GM12872 (cell line): ENCODE results near the gene CNOT2.

Experiments
- CTCF ChIP-seq: IDR thresholded peaks from 3 replicates; pipeline ENCODE4 v1.5.1; 2011; ENCODE audit warnings: low read depth, mild to moderate bottlenecking, low read length, moderate library complexity; ENCODE audit not compliant: insufficient read depth

Gene CNOT2

GRCh38 chr12:70217416-70217815 lies 25.8 kb upstream of the CNOT2 start:
- TF ChIP-seq CTCF: no peak

- TF ChIP-seq CTCF: no peak
Observed at GRCh38 chr12:70221626-70222025, 21.6 kb upstream of the CNOT2 start.

DNA sequence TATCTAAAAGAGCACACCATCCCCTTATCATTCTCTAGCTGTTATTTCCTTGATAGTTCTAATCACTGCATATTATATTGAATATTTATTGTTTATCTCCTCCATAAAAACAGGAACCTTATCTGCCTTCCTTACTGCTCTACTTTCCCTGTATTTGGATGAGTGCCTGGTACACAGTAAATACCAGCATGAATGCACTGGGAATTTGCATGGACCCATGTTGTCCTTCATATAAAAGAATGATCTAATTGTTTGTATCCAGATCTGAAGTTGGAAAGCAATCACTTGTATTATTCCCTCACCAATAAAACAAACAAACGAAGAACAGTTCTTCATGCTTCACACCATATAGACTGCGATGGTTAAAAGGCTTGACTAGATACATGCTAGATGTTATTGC lies 15.3 kb upstream of the CNOT2 start:
- no peak for TF ChIP-seq CTCF

DNA sequence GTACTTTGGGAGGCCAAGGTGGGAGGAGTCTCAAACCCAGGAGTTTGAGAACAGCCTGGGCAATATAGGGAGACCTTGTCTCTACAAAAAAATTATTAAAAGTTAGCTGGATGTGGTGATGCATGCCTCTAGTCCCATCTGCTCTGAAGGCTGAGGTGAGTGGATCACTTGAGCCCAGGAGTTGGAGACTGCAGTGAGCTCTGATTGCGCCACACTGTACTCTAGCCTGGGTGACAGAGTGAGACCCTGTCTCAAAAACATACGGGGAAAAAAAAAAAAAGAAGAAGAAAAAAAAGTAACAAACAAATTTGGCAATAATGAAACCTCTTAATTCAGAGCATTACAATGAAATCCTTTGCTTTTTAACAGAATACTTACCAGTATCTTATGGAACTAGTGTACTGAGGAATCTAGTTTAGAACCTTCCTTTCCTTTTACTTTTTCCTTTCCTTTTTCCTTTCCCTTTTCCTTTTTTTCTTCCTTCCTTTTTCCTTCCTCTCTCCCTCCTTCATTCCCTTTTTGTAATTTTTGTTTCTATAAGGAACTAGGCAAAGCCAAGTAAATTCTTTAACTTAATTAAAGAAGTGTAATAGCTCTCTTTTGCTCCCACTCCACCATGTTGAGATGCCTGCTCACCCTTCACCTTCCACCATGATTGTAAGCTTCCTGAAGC lies 12.2 kb upstream of the CNOT2 start:
- no peak for TF ChIP-seq CTCF

DNA sequence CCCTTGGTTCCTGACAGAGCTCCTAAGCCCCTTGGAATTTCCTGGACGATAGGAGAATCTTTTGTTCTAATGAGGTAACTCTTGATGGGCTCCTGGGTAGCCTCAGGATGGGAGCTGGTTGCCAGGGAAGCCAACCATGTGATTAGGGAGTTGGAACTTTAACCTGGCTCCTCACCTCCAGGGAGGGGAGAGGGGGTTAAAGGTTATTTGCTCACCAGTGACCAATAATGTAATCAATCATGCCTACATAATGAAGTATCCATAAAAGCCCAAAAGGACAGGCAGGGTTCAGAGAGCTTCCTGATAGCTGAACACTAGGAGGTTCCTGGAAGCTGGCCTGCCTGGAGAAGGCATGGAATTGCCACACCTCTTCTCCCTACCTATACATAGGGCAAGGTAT lies 6.2 kb upstream of the CNOT2 start:
- TF ChIP-seq CTCF: no peak

GRCh38 chr12:70240673-70241072 lies 2.6 kb upstream of the CNOT2 start:
- no peak for TF ChIP-seq CTCF

DNA sequence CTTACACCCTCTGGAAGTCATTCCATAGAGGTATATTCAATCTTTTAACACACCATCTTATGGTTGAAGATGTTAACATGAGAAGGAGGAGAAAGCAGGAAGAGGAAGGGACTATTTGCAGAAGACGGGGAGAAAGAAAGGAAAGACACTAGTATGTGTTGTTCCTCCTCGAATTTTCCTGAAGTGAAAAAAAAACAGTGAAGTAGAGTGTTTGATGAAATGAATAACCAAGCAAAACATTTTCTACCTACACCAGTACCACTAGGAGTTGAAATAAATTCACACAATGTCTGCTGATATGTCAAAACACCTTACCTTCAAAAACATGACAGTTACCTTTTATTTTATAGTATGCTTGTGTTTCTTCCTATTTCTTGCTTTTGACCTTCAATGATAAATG lies 1.4 kb upstream of the CNOT2 start:
- no peak for TF ChIP-seq CTCF
